ENCODE measurements around the gene CAMKMT. TPM values are rescaled to one million over a fixed set of nuclear protein-coding genes. Genes with fewer than 3 reads are reported as not detected.

Gene CAMKMT
- total RNA-seq, 4 donors from 2014 or later: 9.8 to 33.0 (median 18.7) TPM

DNA sequence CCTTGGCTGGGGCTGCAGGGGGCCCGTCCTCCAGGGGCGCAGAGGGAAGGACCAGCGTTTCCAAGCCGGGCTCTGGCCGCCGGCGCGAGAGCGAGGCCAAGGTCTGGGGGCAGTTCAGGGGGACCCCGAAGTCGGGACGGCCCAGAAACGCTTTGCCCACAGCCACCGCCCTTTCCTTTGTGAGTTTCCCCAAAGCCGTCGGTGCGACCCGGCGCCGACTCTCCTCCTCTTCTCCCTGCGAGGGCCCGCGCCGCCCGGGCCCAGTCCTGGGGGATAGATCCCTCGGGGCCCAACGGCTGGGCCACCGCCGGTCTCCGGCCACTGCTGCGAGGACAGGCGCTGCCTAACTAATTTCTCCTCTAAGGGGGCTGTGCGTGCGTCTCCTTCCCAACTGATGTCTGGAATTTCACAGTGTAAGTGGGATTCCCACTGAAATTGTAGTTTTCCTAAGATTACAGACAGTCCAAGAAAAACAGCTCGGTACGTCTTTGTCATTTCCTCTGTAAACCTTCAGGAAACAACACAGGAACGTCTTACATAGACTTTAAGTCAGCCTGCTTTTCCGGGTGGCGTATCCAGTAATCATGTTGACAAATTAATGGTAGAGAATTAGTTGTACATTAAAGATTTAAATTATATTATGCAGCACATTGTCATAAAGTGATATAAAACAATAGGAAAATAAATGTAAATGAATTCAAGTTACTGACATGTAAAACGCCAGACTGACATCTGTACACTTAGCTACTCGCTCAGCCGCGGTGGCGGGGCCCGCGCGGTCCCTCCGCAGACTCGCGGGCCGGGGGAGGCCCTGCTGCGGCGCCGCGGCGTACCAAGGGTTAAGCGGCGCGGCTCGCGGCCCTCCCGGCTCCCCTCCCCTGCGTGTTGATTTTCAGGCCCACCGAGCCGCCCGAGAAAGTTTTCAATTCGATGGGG, 440.4 kb downstream of the CAMKMT start:
- no peak for TF ChIP-seq POLR2A (IDR thresholded peaks at IDR 0.05)
- TF ChIP-seq, protein P1, sequence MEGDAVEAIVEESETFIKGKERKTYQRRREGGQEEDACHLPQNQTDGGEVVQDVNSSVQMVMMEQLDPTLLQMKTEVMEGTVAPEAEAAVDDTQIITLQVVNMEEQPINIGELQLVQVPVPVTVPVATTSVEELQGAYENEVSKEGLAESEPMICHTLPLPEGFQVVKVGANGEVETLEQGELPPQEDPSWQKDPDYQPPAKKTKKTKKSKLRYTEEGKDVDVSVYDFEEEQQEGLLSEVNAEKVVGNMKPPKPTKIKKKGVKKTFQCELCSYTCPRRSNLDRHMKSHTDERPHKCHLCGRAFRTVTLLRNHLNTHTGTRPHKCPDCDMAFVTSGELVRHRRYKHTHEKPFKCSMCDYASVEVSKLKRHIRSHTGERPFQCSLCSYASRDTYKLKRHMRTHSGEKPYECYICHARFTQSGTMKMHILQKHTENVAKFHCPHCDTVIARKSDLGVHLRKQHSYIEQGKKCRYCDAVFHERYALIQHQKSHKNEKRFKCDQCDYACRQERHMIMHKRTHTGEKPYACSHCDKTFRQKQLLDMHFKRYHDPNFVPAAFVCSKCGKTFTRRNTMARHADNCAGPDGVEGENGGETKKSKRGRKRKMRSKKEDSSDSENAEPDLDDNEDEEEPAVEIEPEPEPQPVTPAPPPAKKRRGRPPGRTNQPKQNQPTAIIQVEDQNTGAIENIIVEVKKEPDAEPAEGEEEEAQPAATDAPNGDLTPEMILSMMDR (IDR thresholded peaks at IDR 0.05): no peak
- Histone ChIP-seq H3K36me3 (no peaks in the 10 kb centered on the region), H3K27me3 (peaks cover 0 to 34% of the 10 kb centered on the region in 2 donors), H3K4me1 (peaks cover 0 to 6% (median 0%) of the 10 kb centered on the region in 4 donors), H3K9me3 (no peaks in the 10 kb centered on the region), H3K27ac (no peak overlapping the region), H3K4me3 (peak overlapping the region in 2 of 4 donors; percentile 16 to 20)
- DNase-seq: no peak

DNA sequence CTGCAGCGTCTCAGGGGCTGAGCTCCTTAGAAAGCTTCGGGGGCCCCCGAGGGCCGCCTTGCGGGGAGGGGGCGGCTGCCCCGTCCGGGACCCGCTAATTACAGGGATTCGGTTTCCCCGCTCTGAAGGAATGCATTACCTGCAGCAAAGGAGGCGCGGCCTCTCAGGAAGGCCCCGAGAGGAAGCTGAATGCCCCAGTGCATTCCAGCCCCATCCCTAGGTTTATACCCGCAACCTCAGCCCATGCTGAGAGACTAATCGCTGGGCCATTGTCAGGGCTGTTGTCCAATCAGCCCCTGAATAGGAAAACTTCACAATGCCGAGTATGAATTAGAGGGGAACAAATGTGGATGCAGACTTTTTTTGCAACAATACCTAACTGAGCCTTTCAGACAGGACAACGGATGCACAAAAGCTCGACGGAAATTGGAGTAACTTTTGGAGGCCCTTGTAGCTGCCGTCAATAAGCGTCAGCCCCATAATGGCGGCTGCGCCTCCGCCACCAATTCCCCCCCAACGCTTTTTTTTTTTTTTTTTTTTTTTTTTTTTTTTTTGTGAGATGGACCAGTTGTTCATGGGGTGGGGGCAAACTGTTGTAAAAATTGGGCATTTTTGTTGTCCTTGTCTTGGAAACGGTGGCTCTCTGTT, 441.2 kb downstream of the CAMKMT start:
- Histone ChIP-seq H3K27ac (no peak overlapping the region), H3K4me3 (peak overlapping the region in 1 of 4 donors; percentile 16), H3K36me3 (no peaks in the 10 kb centered on the region), H3K27me3 (peaks cover 0 to 36% of the 10 kb centered on the region in 2 donors), H3K4me1 (peaks cover 0 to 6% (median 0%) of the 10 kb centered on the region in 4 donors), H3K9me3 (no peaks in the 10 kb centered on the region)
- TF ChIP-seq, protein P1 (IDR thresholded peaks at IDR 0.05): no peak
- TF ChIP-seq POLR2A (IDR thresholded peaks at IDR 0.05): no peak
- DNase-seq: no peak

DNA sequence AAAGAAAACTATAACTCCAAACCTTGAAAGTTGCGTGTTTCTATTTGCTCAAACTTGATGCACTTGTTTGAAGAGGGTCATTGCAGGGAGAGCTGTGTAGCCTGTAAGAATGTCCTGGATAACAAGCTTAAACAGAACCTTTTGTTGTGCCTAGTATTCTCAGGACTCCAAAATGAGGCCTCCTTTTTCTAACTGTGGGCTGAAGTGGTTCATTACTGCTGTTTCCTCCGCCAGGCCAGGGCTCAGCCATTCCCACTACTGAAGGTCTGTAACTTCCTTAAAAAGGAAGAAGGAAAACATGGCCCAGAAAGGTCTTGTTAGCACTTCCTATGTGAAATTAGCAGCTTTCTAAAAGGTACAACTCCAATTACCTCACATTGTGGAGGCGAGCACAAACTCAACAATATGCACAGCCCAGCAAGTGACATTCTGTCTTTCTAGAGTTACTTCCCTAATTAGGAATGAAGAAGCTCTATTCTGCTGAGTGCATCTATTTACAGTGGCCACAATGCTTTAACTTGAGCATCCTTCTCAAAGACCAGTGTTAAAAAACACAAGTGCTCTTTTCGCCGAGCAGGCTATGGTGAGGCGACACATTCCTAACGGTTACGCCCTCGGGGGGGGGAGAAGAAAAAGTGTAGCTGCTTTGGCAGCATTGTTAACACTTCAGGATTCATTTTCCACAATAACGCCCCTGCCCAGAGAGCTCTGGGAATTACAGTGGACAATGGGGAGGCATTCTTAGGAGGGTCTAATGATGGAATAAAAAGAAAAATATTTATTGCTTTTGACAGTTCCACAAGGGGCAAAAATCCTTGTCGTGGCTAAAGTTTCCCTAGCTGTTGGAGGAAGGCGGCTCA, 442.9 kb downstream of the CAMKMT start:
- Histone ChIP-seq H3K9me3 (no peaks in the 10 kb centered on the region), H3K27me3 (peaks cover 0 to 36% of the 10 kb centered on the region in 2 donors), H3K36me3 (no peaks in the 10 kb centered on the region), H3K4me3 (no peak overlapping the region), H3K4me1 (peaks cover 0 to 6% (median 0%) of the 10 kb centered on the region in 4 donors), H3K27ac (no peak overlapping the region)
- TF ChIP-seq POLR2A (IDR thresholded peaks at IDR 0.05): no peak
- TF ChIP-seq, protein P1 (IDR thresholded peaks at IDR 0.05): no peak
- DNase-seq: no peak

DNA sequence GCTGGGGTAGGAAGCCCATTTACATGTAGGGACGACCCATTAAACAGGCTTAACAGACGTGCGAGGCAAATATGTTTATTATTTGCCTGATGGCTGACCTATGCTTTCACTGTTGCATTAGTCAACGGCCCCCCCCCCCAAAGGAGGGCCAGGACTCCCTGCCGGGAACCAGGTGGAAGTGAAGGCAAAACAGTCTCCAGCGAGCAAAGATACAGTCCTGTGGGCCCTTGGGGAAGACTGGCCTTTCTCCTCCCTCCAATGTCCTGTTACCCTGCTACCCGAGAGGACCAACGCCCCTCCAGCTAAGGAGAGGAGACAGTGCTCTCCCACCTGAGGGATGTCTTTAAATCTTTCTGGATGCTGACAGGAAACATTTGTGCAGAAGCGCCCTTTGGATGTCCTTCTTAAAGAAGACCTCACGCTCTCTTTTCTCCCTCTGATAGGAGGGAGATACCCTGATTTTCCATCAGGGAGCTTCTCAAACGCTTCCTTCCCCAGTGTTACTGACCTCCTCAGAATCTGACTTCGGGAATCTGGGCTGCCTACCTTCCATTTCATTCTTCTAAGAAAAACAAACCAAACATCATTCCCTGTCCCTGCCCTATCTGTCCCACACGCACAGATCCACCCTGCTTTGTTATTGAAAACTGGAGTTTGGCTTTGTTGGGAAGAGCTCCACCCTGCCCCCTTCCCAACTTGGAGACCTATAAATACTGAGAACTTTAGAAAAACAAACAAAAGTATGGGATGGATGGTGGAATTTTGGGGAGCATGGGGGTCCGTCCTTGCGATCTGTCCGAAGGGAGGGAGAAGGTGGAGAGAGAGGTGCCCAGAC, 443.9 kb downstream of the CAMKMT start:
- H3K27ac ChIP-seq: no peak overlapping the region
- no peaks in the 10 kb centered on the region for H3K36me3 ChIP-seq
- TF ChIP-seq, protein P1 (IDR thresholded peaks at IDR 0.05): no peak
- TF ChIP-seq POLR2A (IDR thresholded peaks at IDR 0.05): no peak
- DNase-seq: no peak
- H3K27me3 ChIP-seq: peaks cover 0 to 36% of the 10 kb centered on the region in 2 donors
- H3K9me3 ChIP-seq: no peaks in the 10 kb centered on the region
- H3K4me1 ChIP-seq: peaks cover 0 to 6% (median 0%) of the 10 kb centered on the region in 4 donors
- H3K4me3 ChIP-seq: no peak overlapping the region

All from Peyer's patch (tissue), 4 donors.